ENCODE data around the gene ACTR3. TPM values are rescaled to one million over a fixed set of nuclear protein-coding genes. Genes with fewer than 3 reads are reported as not detected.

ACTR3 gene
- total and polyA plus RNA-seq, 3 donors from 2014 or later: 106 to 180 (median 114) TPM

- H3K27me3 ChIP-seq: no peaks in the 10 kb centered on the region
- no peaks in the 10 kb centered on the region for H3K36me3 ChIP-seq (ENCODE audit: low read depth, missing control alignments)
- WGBS, 2 donors: 65 to 68% methylated on average over 3 of the region's 3 CpGs
- H3K4me3 ChIP-seq: no peak overlapping the region
- DNase-seq: no peak
- TF ChIP-seq POLR2A (IDR thresholded peaks at IDR 0.05) (no peak), CTCF (IDR thresholded peaks at IDR 0.05) (no peak)
- H3K27ac ChIP-seq: no peak overlapping the region
- intact Hi-C loops (cut with DNase I; ENCODE audit: low total_unique reads): no loop called here
- H3K4me1 ChIP-seq: no peaks in the 10 kb centered on the region
- H3K9me3 ChIP-seq: no peaks in the 10 kb centered on the region
Observed at GRCh38 chr2:113873867-113874266, 16.0 kb upstream of the ACTR3 start.

GRCh38 chr2:113875135-113875534 lies 14.8 kb upstream of the ACTR3 start:
- DNase-seq: no peak
- H3K4me1 ChIP-seq: no peaks in the 10 kb centered on the region
- H3K36me3 ChIP-seq (ENCODE audit: low read depth, missing control alignments): no peaks in the 10 kb centered on the region
- no peak overlapping the region for H3K4me3 ChIP-seq
- TF ChIP-seq CTCF (IDR thresholded peaks at IDR 0.05) (no peak), POLR2A (IDR thresholded peaks at IDR 0.05) (no peak)
- 52 to 66% methylated on average over 2 of the region's 2 CpGs for WGBS, 2 donors
- H3K9me3 ChIP-seq: no peaks in the 10 kb centered on the region
- no peak overlapping the region for H3K27ac ChIP-seq
- no peaks in the 10 kb centered on the region for H3K27me3 ChIP-seq
- intact Hi-C loops (cut with DNase I; ENCODE audit: low total_unique reads): no loop called here

- Histone ChIP-seq H3K4me3 (no peak overlapping the region), H3K4me1 (no peaks in the 10 kb centered on the region), H3K36me3 (ENCODE audit: low read depth, missing control alignments) (no peaks in the 10 kb centered on the region), H3K9me3 (no peaks in the 10 kb centered on the region), H3K27me3 (no peaks in the 10 kb centered on the region), H3K27ac (no peak overlapping the region)
- no peak for TF ChIP-seq POLR2A (IDR thresholded peaks at IDR 0.05)
- TF ChIP-seq CTCF (IDR thresholded peaks at IDR 0.05): no peak
- 77 to 78% methylated on average over 19 of the region's 19 CpGs for WGBS, 2 donors
- intact Hi-C loops (cut with DNase I; ENCODE audit: low total_unique reads): no loop called here
- peak; percentile 41 for DNase-seq
Observed at GRCh38 chr2:113876503-113877387, 13.1 kb upstream of the ACTR3 start.

- H3K36me3 ChIP-seq (ENCODE audit: low read depth, missing control alignments): no peaks in the 10 kb centered on the region
- H3K27ac ChIP-seq: no peak overlapping the region
- TF ChIP-seq POLR2A (IDR thresholded peaks at IDR 0.05) (no peak), CTCF (IDR thresholded peaks at IDR 0.05) (no peak)
- H3K4me3 ChIP-seq: no peak overlapping the region
- DNase-seq: no peak
- H3K4me1 ChIP-seq: no peaks in the 10 kb centered on the region
- WGBS, 2 donors: 64 to 70% methylated on average over 4 of the region's 4 CpGs
- H3K9me3 ChIP-seq: no peaks in the 10 kb centered on the region
- no peaks in the 10 kb centered on the region for H3K27me3 ChIP-seq
- intact Hi-C loops (cut with DNase I; ENCODE audit: low total_unique reads): no loop called here
Observed at GRCh38 chr2:113877711-113878598, 11.9 kb upstream of the ACTR3 start.

Data from testis (tissue), 3 donors.